ENCODE data around the gene TNS1.
A peak's percentile ranks its signal among the peaks of the same experiment; 100 is the strongest.

The TNS1 gene

GRCh38 chr2:217993138-217993537 is 9.7 kb downstream of the TNS1 start:
- no peaks in the 10 kb centered on the region for H3K27me3 ChIP-seq (ENCODE audit: control insufficient read depth in 1 of 2, insufficient read depth in 2 of 2, low read length in 2 of 2)
- H3K9ac ChIP-seq (ENCODE audit: low read length): no peak overlapping the region
- H3K9me3 ChIP-seq (ENCODE audit: low read length): no peaks in the 10 kb centered on the region
- H3K36me3 ChIP-seq (ENCODE audit: insufficient read depth, low read length): no peaks in the 10 kb centered on the region
- peaks cover 37% of the 10 kb centered on the region for H3K4me1 ChIP-seq (ENCODE audit: insufficient read depth, low read length)
- no peak overlapping the region for H3K4me3 ChIP-seq (ENCODE audit: low read depth in 1 of 2, low read length in 2 of 2)
- no peak overlapping the region for H3K27ac ChIP-seq (ENCODE audit: low read depth, low read length)

GRCh38 chr2:217992061-217992460 is 10.7 kb downstream of the TNS1 start:
- no peak overlapping the region for H3K27ac ChIP-seq (ENCODE audit: low read depth, low read length)

GRCh38 chr2:217990791-217991465 is 11.9 kb downstream of the TNS1 start:
- no peaks in the 10 kb centered on the region for H3K36me3 ChIP-seq (ENCODE audit: insufficient read depth, low read length)
- peaks cover 40% of the 10 kb centered on the region for H3K4me1 ChIP-seq (ENCODE audit: insufficient read depth, low read length)
- no peaks in the 10 kb centered on the region for H3K27me3 ChIP-seq (ENCODE audit: control insufficient read depth in 1 of 2, insufficient read depth in 2 of 2, low read length in 2 of 2)
- H3K27ac ChIP-seq (ENCODE audit: low read depth, low read length): no peak overlapping the region
- no peaks in the 10 kb centered on the region for H3K9me3 ChIP-seq (ENCODE audit: low read length)
- H3K4me3 ChIP-seq (ENCODE audit: low read depth in 1 of 2, low read length in 2 of 2): no peak overlapping the region
- no peak overlapping the region for H3K9ac ChIP-seq (ENCODE audit: low read length)

More at GRCh38 chr2:217992061-217992460, 10.7 kb downstream of the TNS1 start:
- Histone ChIP-seq H3K36me3 (ENCODE audit: insufficient read depth, low read length) (no peaks in the 10 kb centered on the region), H3K4me3 (ENCODE audit: low read depth in 1 of 2, low read length in 2 of 2) (no peak overlapping the region), H3K4me1 (ENCODE audit: insufficient read depth, low read length) (peaks cover 46% of the 10 kb centered on the region), H3K27me3 (ENCODE audit: control insufficient read depth in 1 of 2, insufficient read depth in 2 of 2, low read length in 2 of 2) (no peaks in the 10 kb centered on the region), H3K9me3 (ENCODE audit: low read length) (no peaks in the 10 kb centered on the region), H3K9ac (ENCODE audit: low read length) (no peak overlapping the region)

- Histone ChIP-seq H3K27ac (ENCODE audit: low read depth, low read length) (no peak overlapping the region), H3K9ac (ENCODE audit: low read length) (no peak overlapping the region), H3K4me3 (ENCODE audit: low read depth in 1 of 2, low read length in 2 of 2) (no peak overlapping the region), H3K36me3 (ENCODE audit: insufficient read depth, low read length) (no peaks in the 10 kb centered on the region), H3K27me3 (ENCODE audit: control insufficient read depth in 1 of 2, insufficient read depth in 2 of 2, low read length in 2 of 2) (no peaks in the 10 kb centered on the region), H3K9me3 (ENCODE audit: low read length) (no peaks in the 10 kb centered on the region), H3K4me1 (ENCODE audit: insufficient read depth, low read length) (peaks cover 35% of the 10 kb centered on the region)
Measured at GRCh38 chr2:217990389-217990788, 12.4 kb downstream of the TNS1 start.

GRCh38 chr2:217989221-217989948 is 13.4 kb downstream of the TNS1 start:
- Histone ChIP-seq H3K27ac (ENCODE audit: low read depth, low read length) (no peak overlapping the region), H3K27me3 (ENCODE audit: control insufficient read depth in 1 of 2, insufficient read depth in 2 of 2, low read length in 2 of 2) (no peaks in the 10 kb centered on the region), H3K36me3 (ENCODE audit: insufficient read depth, low read length) (no peaks in the 10 kb centered on the region), H3K9ac (ENCODE audit: low read length) (no peak overlapping the region), H3K9me3 (ENCODE audit: low read length) (no peaks in the 10 kb centered on the region), H3K4me3 (ENCODE audit: low read depth in 1 of 2, low read length in 2 of 2) (no peak overlapping the region), H3K4me1 (ENCODE audit: insufficient read depth, low read length) (peaks cover 28% of the 10 kb centered on the region)

- peaks cover 27% of the 10 kb centered on the region for H3K4me1 ChIP-seq (ENCODE audit: insufficient read depth, low read length)
- H3K27me3 ChIP-seq (ENCODE audit: control insufficient read depth in 1 of 2, insufficient read depth in 2 of 2, low read length in 2 of 2): no peaks in the 10 kb centered on the region
- H3K4me3 ChIP-seq (ENCODE audit: low read depth in 1 of 2, low read length in 2 of 2): no peak overlapping the region
- H3K27ac ChIP-seq (ENCODE audit: low read depth, low read length): no peak overlapping the region
- no peaks in the 10 kb centered on the region for H3K36me3 ChIP-seq (ENCODE audit: insufficient read depth, low read length)
- no peak overlapping the region for H3K9ac ChIP-seq (ENCODE audit: low read length)
- no peaks in the 10 kb centered on the region for H3K9me3 ChIP-seq (ENCODE audit: low read length)
Measured at GRCh38 chr2:217988840-217989204, 14.0 kb downstream of the TNS1 start.

- Histone ChIP-seq H3K9me3 (ENCODE audit: low read length) (no peaks in the 10 kb centered on the region), H3K9ac (ENCODE audit: low read length) (peak overlapping the region; percentile 49), H3K4me3 (ENCODE audit: low read depth in 1 of 2, low read length in 2 of 2) (peak overlapping the region in 1 of 2 donors; percentile 55), H3K27ac (ENCODE audit: low read depth, low read length) (peak overlapping the region; percentile 68), H3K4me1 (ENCODE audit: insufficient read depth, low read length) (peaks cover 21% of the 10 kb centered on the region), H3K27me3 (ENCODE audit: control insufficient read depth in 1 of 2, insufficient read depth in 2 of 2, low read length in 2 of 2) (no peaks in the 10 kb centered on the region), H3K36me3 (ENCODE audit: insufficient read depth, low read length) (no peaks in the 10 kb centered on the region)
Measured at GRCh38 chr2:217988014-217988839, 14.6 kb downstream of the TNS1 start.

GRCh38 chr2:217987391-217987790 is 15.4 kb downstream of the TNS1 start:
- Histone ChIP-seq H3K27ac (ENCODE audit: low read depth, low read length) (peak overlapping the region; percentile 68), H3K9ac (ENCODE audit: low read length) (no peak overlapping the region), H3K27me3 (ENCODE audit: control insufficient read depth in 1 of 2, insufficient read depth in 2 of 2, low read length in 2 of 2) (no peaks in the 10 kb centered on the region), H3K36me3 (ENCODE audit: insufficient read depth, low read length) (no peaks in the 10 kb centered on the region), H3K9me3 (ENCODE audit: low read length) (no peaks in the 10 kb centered on the region), H3K4me3 (ENCODE audit: low read depth in 1 of 2, low read length in 2 of 2) (no peak overlapping the region), H3K4me1 (ENCODE audit: insufficient read depth, low read length) (peaks cover 20% of the 10 kb centered on the region)

- Histone ChIP-seq H3K4me1 (ENCODE audit: insufficient read depth, low read length) (peaks cover 20% of the 10 kb centered on the region), H3K36me3 (ENCODE audit: insufficient read depth, low read length) (no peaks in the 10 kb centered on the region)
Measured at GRCh38 chr2:217986256-217986961, 16.4 kb downstream of the TNS1 start.

GRCh38 chr2:217983276-217984233 is 19.2 kb downstream of the TNS1 start:
- Histone ChIP-seq H3K27me3 (ENCODE audit: control insufficient read depth in 1 of 2, insufficient read depth in 2 of 2, low read length in 2 of 2) (no peaks in the 10 kb centered on the region), H3K4me3 (ENCODE audit: low read depth in 1 of 2, low read length in 2 of 2) (no peak overlapping the region), H3K9me3 (ENCODE audit: low read length) (no peaks in the 10 kb centered on the region), H3K27ac (ENCODE audit: low read depth, low read length) (no peak overlapping the region), H3K4me1 (ENCODE audit: insufficient read depth, low read length) (peaks cover 38% of the 10 kb centered on the region), H3K9ac (ENCODE audit: low read length) (no peak overlapping the region), H3K36me3 (ENCODE audit: insufficient read depth, low read length) (no peaks in the 10 kb centered on the region)

More at GRCh38 chr2:217986256-217986961, 16.4 kb downstream of the TNS1 start:
- H3K4me3 ChIP-seq (ENCODE audit: low read depth in 1 of 2, low read length in 2 of 2): no peak overlapping the region
- H3K27me3 ChIP-seq (ENCODE audit: control insufficient read depth in 1 of 2, insufficient read depth in 2 of 2, low read length in 2 of 2): no peaks in the 10 kb centered on the region
- no peaks in the 10 kb centered on the region for H3K9me3 ChIP-seq (ENCODE audit: low read length)
- no peak overlapping the region for H3K9ac ChIP-seq (ENCODE audit: low read length)
- no peak overlapping the region for H3K27ac ChIP-seq (ENCODE audit: low read depth, low read length)
